H1 (cell line): ENCODE results near the gene DEXI. TPM values are rescaled to one million over a fixed set of nuclear protein-coding genes. Genes with fewer than 3 reads are reported as not detected.

Source experiments
- CTCF ChIA-PET: fragments of 300-600 bp; sonication (Branson Sonifier 250); formaldehyde crosslinking; loops from one replicate; lab custom pipeline; 2021; ENCODE audit not compliant: partially characterized antibody; lab: Charles Lee
- POLR2A ChIA-PET: fragments of 300-600 bp; sonication (Branson Sonifier 250); formaldehyde crosslinking; loops from one replicate; lab custom pipeline; 2021; ENCODE audit warnings: inconsistent platforms; ENCODE audit not compliant: partially characterized antibody; lab: Charles Lee
- DNase-seq, 2 experiments: peaks; one replicate each; pipeline versions ENCODE4 v3.0.0 to v3.0.0-alpha.2; 2010 to 2022; ENCODE audit warnings: low spot score in 2 of 2, low read depth in 1 of 2, mixed read lengths in 1 of 2
- FAIRE-seq: peaks from 2 replicates; lab custom pipeline; 2011; peaks lifted over from hg19 to GRCh38; lab: Jason Lieb, UNC
- H2AFZ ChIP-seq: 2 replicates; pipeline ENCODE4 v1.8.1; 2012; ENCODE audit warnings: low read length, inconsistent platforms
- H2AK5ac ChIP-seq: 2 replicates; pipeline ENCODE4 v1.6.1; 2013; ENCODE audit warnings: low read depth, low read length
- H2BK120ac ChIP-seq: replicated peaks from 2 replicates; pipeline ENCODE3; 2013; ENCODE audit warnings: low read depth, low read length, inconsistent platforms
- H2BK12ac ChIP-seq: 2 replicates; pipeline ENCODE4 v1.6.1; 2013; ENCODE audit warnings: low read depth, low read length
- H2BK15ac ChIP-seq: 2 replicates; pipeline ENCODE4 v1.6.1; 2013; ENCODE audit warnings: low read length
- H2BK20ac ChIP-seq: 2 replicates; pipeline ENCODE4 v1.6.1; 2013; ENCODE audit warnings: low read length
- H2BK5ac ChIP-seq: 2 replicates; pipeline ENCODE4 v1.6.1; 2013; ENCODE audit warnings: low read depth, low read length
- H3K14ac ChIP-seq: 2 replicates; pipeline ENCODE4 v1.6.1; 2013; ENCODE audit warnings: inconsistent platforms; ENCODE audit not compliant: insufficient read length
- H3K18ac ChIP-seq: 2 replicates; pipeline ENCODE4 v1.6.1; 2013; ENCODE audit warnings: low read length; ENCODE audit errors: extremely low read depth
- H3K23ac ChIP-seq: 2 replicates; pipeline ENCODE4 v1.6.1; 2013; ENCODE audit warnings: inconsistent platforms; ENCODE audit not compliant: insufficient read length
- H3K23me2 ChIP-seq: 2 replicates; pipeline ENCODE4 v1.6.1; 2013; ENCODE audit warnings: low read depth, low read length
- H3K27ac ChIP-seq: 2 replicates; pipeline ENCODE4 v1.6.1; 2011; ENCODE audit warnings: low read depth, low read length, inconsistent platforms
- H3K27me3 ChIP-seq, 4 experiments: replicated peaks in 1 of 4; 1 replicate in 1 of 4; 2 replicates in 3 of 4; pipeline versions ENCODE4 v1.6.1 to v1.8.1; 2011 to 2013; ENCODE audit warnings: low read length in 3 of 4, mild to moderate bottlenecking in 3 of 4, inconsistent platforms in 2 of 4, mixed read lengths in 2 of 4, moderate library complexity in 1 of 4; ENCODE audit not compliant: control insufficient read depth in 3 of 4, insufficient read depth in 3 of 4; ENCODE audit errors: extremely low read depth in 1 of 4
- H3K36me3 ChIP-seq, 4 experiments: 2 replicates each; pipeline versions ENCODE4 v1.6.1 to v1.8.1; 2011 to 2013; ENCODE audit warnings: mild to moderate bottlenecking in 4 of 4, low read length in 3 of 4, moderate library complexity in 2 of 4, control low read depth in 1 of 4, inconsistent platforms in 1 of 4; ENCODE audit not compliant: insufficient read depth in 4 of 4, control insufficient read depth in 2 of 4
- H3K4ac ChIP-seq: replicated peaks from 2 replicates; pipeline ENCODE3; 2013; ENCODE audit warnings: low read length, low read depth, mixed read lengths, inconsistent platforms; ENCODE audit not compliant: insufficient read length
- H3K4me1 ChIP-seq, 4 experiments: replicated peaks in 1 of 4; 1 replicate in 1 of 4; 2 replicates in 3 of 4; pipeline versions ENCODE4 v1.6.1 to v1.8.1; 2011 to 2013; ENCODE audit warnings: low read length in 3 of 4, inconsistent platforms in 2 of 4, mixed read lengths in 1 of 4; ENCODE audit not compliant: insufficient read depth in 4 of 4, control insufficient read depth in 3 of 4
- H3K4me2 ChIP-seq, 2 experiments: 2 replicates each; pipeline versions ENCODE4 v1.6.1 to v1.8.1; 2011 to 2013; ENCODE audit warnings: low read depth in 2 of 2, low read length in 2 of 2, control low read depth in 1 of 2, inconsistent platforms in 1 of 2, mild to moderate bottlenecking in 1 of 2; ENCODE audit not compliant: insufficient read depth in 1 of 2
- H3K4me3 ChIP-seq, 4 experiments: fragments of 200-600, 300-600 bp in 1 of 4; sonication (generic), shearing (Covaris generic), sonication (Bioruptor Twin) in 1 of 4; 2 replicates each; pipeline versions ENCODE4 v1.5.1 to v1.8.1; 2011 to 2016; ENCODE audit warnings: low read length in 4 of 4, low read depth in 3 of 4, control low read depth in 2 of 4, inconsistent platforms in 2 of 4, mild to moderate bottlenecking in 2 of 4, mixed read lengths in 1 of 4, moderate library complexity in 1 of 4; ENCODE audit not compliant: insufficient read depth in 2 of 4; ENCODE audit errors: extremely low read depth in 1 of 4
- H3K56ac ChIP-seq: replicated peaks from 2 replicates; pipeline ENCODE3; 2013; ENCODE audit warnings: low read depth, mild to moderate bottlenecking, mixed read lengths, low read length, inconsistent platforms; ENCODE audit not compliant: insufficient read length
- H3K79me1 ChIP-seq: 2 replicates; pipeline ENCODE4 v1.6.1; 2013; ENCODE audit warnings: low read depth, low read length, control low read depth
- H3K79me2 ChIP-seq, 2 experiments: 2 replicates each; pipeline versions ENCODE4 v1.6.1 to v1.8.1; 2012 to 2013; ENCODE audit warnings: low read length in 2 of 2, mild to moderate bottlenecking in 2 of 2, inconsistent platforms in 1 of 2; ENCODE audit not compliant: insufficient read depth in 2 of 2, control insufficient read depth in 1 of 2
- H3K9ac ChIP-seq, 4 experiments: replicated peaks in 1 of 4; 1 replicate in 1 of 4; 2 replicates in 3 of 4; pipeline versions ENCODE4 v1.6.1 to v1.8.1; 2011 to 2013; ENCODE audit warnings: low read depth in 3 of 4, low read length in 3 of 4, control low read depth in 2 of 4, mild to moderate bottlenecking in 2 of 4, moderate library complexity in 2 of 4, inconsistent platforms in 1 of 4; ENCODE audit errors: extremely low read depth in 1 of 4
- H3K9me3 ChIP-seq, 2 experiments: 2 replicates each; pipeline versions ENCODE4 v1.6.1 to v1.8.1; 2012 to 2013; ENCODE audit warnings: mild to moderate bottlenecking in 2 of 2, moderate library complexity in 2 of 2, control low read depth in 1 of 2, inconsistent platforms in 1 of 2, low read depth in 1 of 2, low read length in 1 of 2, mixed read lengths in 1 of 2; ENCODE audit not compliant: insufficient read depth in 2 of 2
- H4K20me1 ChIP-seq, 2 experiments: replicated peaks in 1 of 2; 2 replicates each; pipeline versions ENCODE3 to v1.8.1; 2011 to 2013; ENCODE audit warnings: inconsistent platforms in 2 of 2, low read length in 2 of 2, mild to moderate bottlenecking in 1 of 2; ENCODE audit not compliant: insufficient read depth in 2 of 2, control insufficient read depth in 1 of 2
- H4K5ac ChIP-seq: 2 replicates; pipeline ENCODE4 v1.6.1; 2013; ENCODE audit warnings: low read length, low read depth, mixed read lengths, inconsistent platforms; ENCODE audit not compliant: insufficient read length
- H4K8ac ChIP-seq: 2 replicates; pipeline ENCODE4 v1.8.0; 2013; ENCODE audit warnings: mild to moderate bottlenecking, moderate library complexity, low read length, inconsistent platforms; ENCODE audit not compliant: insufficient read depth; ENCODE audit errors: extremely low read depth
- H4K91ac ChIP-seq: replicated peaks from 2 replicates; pipeline ENCODE3; 2013; ENCODE audit warnings: low read length, mixed read lengths, inconsistent platforms; ENCODE audit not compliant: insufficient read length
- E2F6 ChIP-seq: IDR thresholded peaks from 2 replicates; pipeline ENCODE4 v1.6.1; 2012; ENCODE audit warnings: inconsistent platforms
- WGBS, 2 experiments: shearing (Covaris generic) in 1 of 2; methylation state at CpG; one replicate each; pipeline versions ENCODE4 v1.1.6 to v1.1.7; 2013 to 2015; ENCODE audit warnings: low lambda C conversion rate in 2 of 2, mixed read lengths in 2 of 2, inconsistent platforms in 1 of 2, low coverage in 1 of 2, missing lambda C conversion rate in 1 of 2; ENCODE audit not compliant: insufficient replicate concordance in 2 of 2, insufficient coverage in 1 of 2, insufficient read length in 1 of 2; ENCODE audit errors: extremely low coverage in 1 of 2, missing lambda C conversion rate in 1 of 2; 5-methylcytosine and 5-hydroxymethylcytosine counted together
- polyA plus RNA-seq, 7 experiments: library from polyadenylated mRNA; depleted of rRNA in 3 of 7; stranded (reverse) in 5 of 7; unstranded in 2 of 7; fragments of >200 nt in 5 of 7; fragments of 200-250 nt in 2 of 7; gene quantifications; 1 replicate in 5 of 7; 2 replicates in 1 of 7; 4 replicates in 1 of 7; pipeline versions ENCODE4 v1.2.1 to v1.2.3, GENCODE V29; 2011 to 2013; ENCODE audit warnings: missing spikeins in 2 of 7, mixed read lengths in 2 of 7
- total RNA-seq: library from RNA; stranded (reverse); fragmentation: NEBNext Ultra II Directional; extraction: Animal tissue kit (Norgen Biotek cat#: 25700); gene quantifications from 2 replicates; pipeline ENCODE4 v1.2.1, GENCODE V29; 2021
- TF ChIP-seq, protein P1 (sequence below), 3 experiments: IDR thresholded peaks; 1 replicate in 2 of 3; 2 replicates in 1 of 3; pipeline versions ENCODE4 v1.5.1 to v1.6.1; 2011; ENCODE audit warnings: low read length in 3 of 3, mild to moderate bottlenecking in 3 of 3, inconsistent platforms in 2 of 3, low read depth in 1 of 3, moderate library complexity in 1 of 3; ENCODE audit not compliant: insufficient read depth in 1 of 3; ENCODE audit errors: control extremely low read depth in 1 of 3

The DEXI gene
- total and polyA plus RNA-seq, 2 of the 8 experiments (the other 6 are each of a cell fraction or from before 2014, with no cell fraction given) = 39.5 to 47.3 TPM

DNA sequence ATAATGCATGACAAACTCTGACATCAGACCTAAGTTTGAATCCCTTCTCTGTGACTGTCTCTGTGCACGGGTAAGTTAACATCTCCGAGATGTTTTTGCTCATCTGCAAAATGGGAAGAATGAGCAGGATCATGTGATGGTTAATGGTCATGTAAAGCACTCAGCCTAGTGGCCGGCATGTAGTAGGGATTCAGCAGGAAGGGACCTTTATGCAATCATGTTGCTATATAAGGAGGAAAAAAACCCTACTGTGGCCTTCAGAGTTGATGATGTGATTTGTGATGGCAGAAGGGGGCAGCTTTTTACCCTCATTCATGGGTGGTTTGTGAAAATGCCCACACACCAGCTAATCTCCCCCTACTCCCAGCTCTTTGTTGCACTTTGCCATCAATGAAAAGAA lies 26.2 kb upstream of the DEXI start:
- no peak overlapping the region for H2AFZ ChIP-seq
- H3K4me3 ChIP-seq = no peak overlapping the region
- no peak overlapping the region for H3K14ac ChIP-seq
- H4K8ac ChIP-seq = no peak overlapping the region
- no peak overlapping the region for H2BK5ac ChIP-seq
- H3K4me2 ChIP-seq = no peak overlapping the region
- no peaks in the 10 kb centered on the region for H3K79me2 ChIP-seq
- 87% methylated on average over 3 of the region's 3 CpGs; no CpG with 5 or more reads in 1 of the 2 experiments for WGBS, 2 experiments
- no peaks in the 10 kb centered on the region for H3K27me3 ChIP-seq
- H3K9ac ChIP-seq = no peak overlapping the region
- ChIA-PET CTCF (interaction anchor here (1.1 to 8.2 kb wide), 9 partner anchors 9 to 436 kb away, joined by 3 to 117 read pairs (median 5); no protein-coding TSS in a partner anchor), POLR2A (no interaction called here)
- H3K4ac ChIP-seq = no peak overlapping the region
- no peak overlapping the region for H4K5ac ChIP-seq
- no peak for TF ChIP-seq E2F6
- TF ChIP-seq, protein P1, sequence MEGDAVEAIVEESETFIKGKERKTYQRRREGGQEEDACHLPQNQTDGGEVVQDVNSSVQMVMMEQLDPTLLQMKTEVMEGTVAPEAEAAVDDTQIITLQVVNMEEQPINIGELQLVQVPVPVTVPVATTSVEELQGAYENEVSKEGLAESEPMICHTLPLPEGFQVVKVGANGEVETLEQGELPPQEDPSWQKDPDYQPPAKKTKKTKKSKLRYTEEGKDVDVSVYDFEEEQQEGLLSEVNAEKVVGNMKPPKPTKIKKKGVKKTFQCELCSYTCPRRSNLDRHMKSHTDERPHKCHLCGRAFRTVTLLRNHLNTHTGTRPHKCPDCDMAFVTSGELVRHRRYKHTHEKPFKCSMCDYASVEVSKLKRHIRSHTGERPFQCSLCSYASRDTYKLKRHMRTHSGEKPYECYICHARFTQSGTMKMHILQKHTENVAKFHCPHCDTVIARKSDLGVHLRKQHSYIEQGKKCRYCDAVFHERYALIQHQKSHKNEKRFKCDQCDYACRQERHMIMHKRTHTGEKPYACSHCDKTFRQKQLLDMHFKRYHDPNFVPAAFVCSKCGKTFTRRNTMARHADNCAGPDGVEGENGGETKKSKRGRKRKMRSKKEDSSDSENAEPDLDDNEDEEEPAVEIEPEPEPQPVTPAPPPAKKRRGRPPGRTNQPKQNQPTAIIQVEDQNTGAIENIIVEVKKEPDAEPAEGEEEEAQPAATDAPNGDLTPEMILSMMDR (IDR thresholded peaks at IDR 0.05; ENCODE audit: control extremely low read depth in 1 of 3, insufficient read depth in 1 of 3, low read depth in 1 of 3, low read length in 3 of 3) = peak in 1 of 3 experiments; percentile 7; a peak in 1 of 4 replicates
- H3K27ac ChIP-seq = no peak overlapping the region
- no peaks in the 10 kb centered on the region for H3K9me3 ChIP-seq
- no peak overlapping the region for H2BK20ac ChIP-seq
- no peak overlapping the region for H3K56ac ChIP-seq
- H4K20me1 ChIP-seq = peaks cover 0 to 3% of the 10 kb centered on the region in 2 experiments
- H3K79me1 ChIP-seq = no peaks in the 10 kb centered on the region
- DNase-seq (no peak), FAIRE-seq (no peak)
- no peak overlapping the region for H2BK120ac ChIP-seq
- H2BK12ac ChIP-seq = no peak overlapping the region
- no peak overlapping the region for H2AK5ac ChIP-seq
- no peak overlapping the region for H4K91ac ChIP-seq
- H3K18ac ChIP-seq = no peak overlapping the region
- H2BK15ac ChIP-seq = no peak overlapping the region
- H3K36me3 ChIP-seq = peaks cover 0 to 3% (median 0%) of the 10 kb centered on the region in 4 experiments; a peak in 1 of 8 replicates
- H3K23ac ChIP-seq = no peak overlapping the region
- peaks cover 0 to 6% (median 2%) of the 10 kb centered on the region in 4 experiments; a peak in 5 of 7 replicates for H3K4me1 ChIP-seq
- H3K23me2 ChIP-seq = no peaks in the 10 kb centered on the region
